Endometrium (tissue), 2 donors: ENCODE results near the gene SLC5A2.
"Not testable (repeated sequence)": the region's sequence is repeated elsewhere in the genome, so short reads cannot be mapped to it uniquely, and the experiment has no call there.

Experiments
- FAIRE-seq: peaks from 2 replicates; lab custom pipeline; 2012; peaks lifted over from hg19 to GRCh38; lab: Jason Lieb, UNC
- donor health status: control.
- donor health status: control.

The SLC5A2 gene

GRCh38 chr16:31475946-31476302, 7.0 kb upstream of the SLC5A2 start:
- FAIRE-seq: no peak

GRCh38 chr16:31476303-31477219, 6.4 kb upstream of the SLC5A2 start:
- FAIRE-seq: no peak

GRCh38 chr16:31477220-31478216, 5.4 kb upstream of the SLC5A2 start:
- FAIRE-seq: no peak

- no peak for FAIRE-seq
Measured at GRCh38 chr16:31478956-31479355, 4.0 kb upstream of the SLC5A2 start.

- FAIRE-seq: no peak
Measured at GRCh38 chr16:31479751-31480150, 3.2 kb upstream of the SLC5A2 start.

GRCh38 chr16:31480851-31481536, 1.9 kb upstream of the SLC5A2 start:
- no peak for FAIRE-seq

- FAIRE-seq: not testable (repeated sequence)
Measured at GRCh38 chr16:31484048-31484447, 1.1 kb downstream of the SLC5A2 start.

- no peak for FAIRE-seq
Measured at GRCh38 chr16:31484491-31485171, 1.7 kb downstream of the SLC5A2 start.

- no peak for FAIRE-seq
Measured at GRCh38 chr16:31485571-31485970, 2.6 kb downstream of the SLC5A2 start.

GRCh38 chr16:31486045-31486444, 3.1 kb downstream of the SLC5A2 start:
- FAIRE-seq: no peak

- FAIRE-seq: no peak
Measured at GRCh38 chr16:31487071-31487719, 4.3 kb downstream of the SLC5A2 start.

- FAIRE-seq: no peak
Measured at GRCh38 chr16:31487720-31488467, 5.0 kb downstream of the SLC5A2 start.

GRCh38 chr16:31488468-31489297, 5.8 kb downstream of the SLC5A2 start:
- FAIRE-seq: no peak

GRCh38 chr16:31489298-31489564, 6.3 kb downstream of the SLC5A2 start:
- FAIRE-seq: no peak

GRCh38 chr16:31489616-31490584, 7.0 kb downstream of the SLC5A2 start:
- no peak for FAIRE-seq

GRCh38 chr16:31491778-31492418, 9.0 kb downstream of the SLC5A2 start:
- no peak for FAIRE-seq

GRCh38 chr16:31493506-31494125, 10.7 kb downstream of the SLC5A2 start:
- FAIRE-seq: no peak

GRCh38 chr16:31496670-31497069, 13.7 kb downstream of the SLC5A2 start:
- no peak for FAIRE-seq
